ENCODE results near the gene TRABD2B. TPM values are rescaled to one million over a fixed set of nuclear protein-coding genes. Genes with fewer than 3 reads are reported as not detected.

Gene TRABD2B
- total RNA-seq, 1 donor from 2014 or later, result 0.92 TPM

DNA sequence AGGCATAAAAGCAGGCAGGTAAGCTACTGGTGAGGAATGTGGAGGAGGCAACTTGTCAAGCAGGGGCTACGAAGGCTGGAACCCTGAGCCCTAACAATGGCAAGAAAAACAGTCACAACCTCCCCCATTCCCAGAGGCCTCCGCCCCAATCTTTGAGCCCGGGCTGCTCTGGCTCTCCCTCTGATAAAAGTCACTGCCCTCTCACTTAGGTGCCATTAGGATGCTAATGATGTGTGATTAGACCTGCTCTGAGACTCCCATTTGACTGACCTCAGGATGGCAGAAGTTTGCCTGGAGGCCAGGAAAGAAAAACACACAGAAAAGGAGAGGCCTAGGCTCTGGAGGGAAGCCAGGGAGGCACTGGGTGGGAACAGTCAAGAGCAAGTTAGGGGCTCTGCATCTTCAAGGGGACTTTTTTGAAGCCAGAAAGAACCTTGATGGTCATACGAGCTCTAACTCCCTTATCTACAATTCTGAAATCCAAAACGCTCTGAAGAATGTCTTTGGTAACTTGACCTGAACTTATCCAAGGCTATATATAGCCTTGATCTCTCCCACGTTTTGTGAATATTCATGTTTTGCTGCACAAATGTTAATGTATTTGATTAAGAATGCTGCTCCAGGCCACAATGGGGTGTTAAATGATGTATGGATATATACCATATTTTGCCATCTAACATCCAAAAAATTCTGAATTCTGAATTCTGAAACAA lies 98.9 kb downstream of the TRABD2B start:
- intact Hi-C loops (cut with micrococcal nuclease), result no loop called here
- no peak for DNase-seq
- ATAC-seq, result no peak

DNA sequence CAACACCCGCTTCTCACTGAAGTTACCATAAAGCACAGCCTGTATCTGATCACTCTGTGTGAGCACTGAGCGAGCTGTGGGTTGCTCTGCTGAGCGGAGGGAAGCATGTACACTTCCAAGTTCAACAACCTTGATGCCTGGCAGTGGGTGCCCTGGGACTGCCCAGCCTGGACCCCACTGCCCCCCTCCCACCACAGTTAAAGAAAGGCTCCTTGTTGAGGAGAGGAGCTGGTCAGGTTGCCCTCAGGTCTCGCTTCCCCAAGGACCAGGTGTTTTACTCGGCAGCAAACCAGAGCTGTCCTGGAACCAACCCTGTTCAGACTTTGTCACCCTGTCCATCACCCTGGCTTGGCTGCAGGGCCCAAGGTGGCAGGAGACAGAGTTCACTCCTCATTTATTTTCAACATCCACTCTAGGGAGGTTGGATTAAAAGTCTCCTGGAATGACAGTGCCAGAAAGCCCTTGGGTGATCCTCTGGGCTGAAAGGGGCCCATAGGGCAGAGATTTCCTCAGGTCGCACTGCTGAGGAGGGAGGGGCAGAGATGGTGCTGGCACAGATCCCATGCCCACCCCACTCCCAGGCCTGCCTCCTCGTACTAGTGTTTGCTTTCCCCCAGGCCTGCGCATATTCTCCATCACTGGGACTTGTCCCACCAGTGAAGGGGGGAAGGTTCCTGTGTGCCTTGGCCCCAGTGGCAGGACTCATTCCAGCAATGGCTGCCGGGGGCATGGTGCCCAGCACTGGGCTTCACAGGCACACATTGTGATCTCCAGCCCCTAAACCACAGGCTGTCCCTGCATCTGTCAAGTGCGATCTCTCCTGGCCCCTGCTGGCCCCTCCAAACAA lies 101.7 kb downstream of the TRABD2B start:
- intact Hi-C loops (cut with micrococcal nuclease), result no loop called here
- ATAC-seq (no peak), DNase-seq (no peak)

DNA sequence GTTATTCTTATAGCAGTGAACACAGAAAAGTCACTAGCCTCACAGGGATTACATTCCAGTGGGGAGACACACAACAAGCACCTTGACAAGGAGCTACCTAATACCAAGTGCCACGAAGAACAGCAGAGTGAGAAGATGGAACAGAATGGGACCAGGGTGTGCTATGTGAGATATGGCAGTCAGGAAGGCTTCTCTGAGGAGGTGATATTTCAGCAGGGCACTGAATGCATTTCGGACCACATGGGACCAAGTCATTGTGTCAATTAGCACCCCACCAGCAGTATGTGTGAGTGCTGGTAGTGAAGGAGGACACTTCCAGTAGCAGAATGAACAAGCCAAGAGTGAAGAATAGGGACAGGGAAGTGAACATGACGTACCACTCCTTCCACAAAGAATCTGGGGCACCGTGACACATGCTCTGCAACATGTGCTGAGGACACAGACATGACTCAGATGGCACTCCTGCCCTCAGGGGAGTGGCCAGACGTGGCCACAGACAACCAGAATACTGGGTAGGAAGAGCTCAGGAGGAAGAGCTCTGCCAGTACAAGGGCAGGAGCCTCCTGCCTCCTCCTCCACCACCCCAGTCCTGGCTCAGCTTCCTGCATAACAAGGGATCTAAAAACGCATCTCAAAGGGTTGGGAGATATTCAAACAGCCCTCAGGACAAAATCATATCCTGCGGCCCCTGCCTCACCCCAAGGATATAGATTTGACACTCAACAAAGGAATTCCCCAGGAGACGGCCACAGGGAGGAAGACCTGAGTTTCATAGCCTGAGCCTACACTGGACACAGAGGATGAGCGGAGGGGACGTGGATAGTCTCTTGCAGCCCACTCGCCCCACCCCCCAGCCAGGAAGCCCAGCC lies 102.5 kb downstream of the TRABD2B start:
- ATAC-seq (peak; percentile 39), DNase-seq (no peak)
- intact Hi-C loops (cut with micrococcal nuclease), result no loop called here

DNA sequence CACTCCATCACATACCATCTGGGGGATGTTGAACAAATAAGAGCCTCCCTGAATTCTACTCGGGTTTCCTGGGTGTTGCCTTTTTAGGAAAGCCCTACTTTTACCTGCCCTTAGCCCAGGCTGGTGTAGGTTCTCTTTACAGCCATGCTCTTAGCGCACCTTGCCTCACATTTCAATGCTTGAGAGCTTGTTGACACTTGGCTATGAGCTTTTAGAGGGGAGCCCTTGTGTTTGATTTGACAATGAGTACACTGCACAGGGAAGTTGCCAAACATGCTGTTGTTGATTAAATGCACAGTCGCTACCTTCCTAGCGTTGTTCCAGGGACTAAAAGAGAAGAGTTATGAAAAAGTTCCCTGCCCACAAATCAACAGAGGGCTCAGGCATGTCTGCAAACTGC lies 103.8 kb downstream of the TRABD2B start:
- no peak for DNase-seq
- intact Hi-C loops (cut with micrococcal nuclease), result no loop called here
- ATAC-seq, result no peak

DNA sequence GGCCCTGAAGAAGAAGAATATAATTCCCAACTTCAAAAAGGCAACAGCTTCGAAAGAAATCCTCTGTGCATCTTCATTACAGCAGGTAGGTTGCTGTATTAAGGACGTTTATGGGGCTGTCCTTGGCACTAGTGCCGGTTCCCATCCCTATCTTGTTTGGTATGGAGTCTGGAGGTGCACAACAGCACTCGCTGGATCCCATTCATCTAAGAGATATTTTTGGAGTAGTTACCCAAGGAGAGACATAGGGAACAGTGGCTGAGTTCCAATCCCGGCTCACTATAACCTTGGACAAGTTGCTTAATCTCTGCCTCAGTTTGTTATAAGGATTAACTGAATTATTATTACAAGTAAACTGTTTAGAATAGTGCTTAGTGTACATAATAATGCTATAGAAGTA lies 106.4 kb downstream of the TRABD2B start:
- ATAC-seq (peak; percentile 77), DNase-seq (no peak)
- intact Hi-C loops (cut with micrococcal nuclease), result no loop called here

- intact Hi-C loops (cut with micrococcal nuclease), result no loop called here
- ATAC-seq (no peak), DNase-seq (no peak)
Observed at GRCh38 chr1:47888294-47888629, 108.9 kb downstream of the TRABD2B start.

- intact Hi-C loops (cut with micrococcal nuclease), result no loop called here
- DNase-seq (no peak), ATAC-seq (no peak)
Observed at GRCh38 chr1:47887475-47888293, 109.5 kb downstream of the TRABD2B start.

DNA sequence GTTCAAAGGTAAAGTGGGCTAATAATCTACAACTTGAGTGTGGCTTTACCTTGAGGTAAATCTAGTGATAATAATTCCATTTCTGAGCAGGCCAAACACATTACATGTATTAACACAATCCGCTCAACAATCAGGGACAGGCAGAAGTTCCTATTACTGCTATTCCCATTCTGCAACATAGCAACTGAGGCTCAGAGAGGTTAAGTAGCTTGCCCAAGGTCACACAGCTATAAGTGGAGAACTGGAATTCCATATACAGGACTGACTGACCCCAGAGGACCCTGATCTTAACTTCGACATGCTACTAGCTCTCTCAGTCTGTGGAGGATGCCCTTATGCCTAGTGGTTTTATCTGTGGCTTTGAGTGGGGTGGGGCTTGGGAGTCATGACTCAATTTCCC lies 110.1 kb downstream of the TRABD2B start:
- ATAC-seq (no peak), DNase-seq (no peak)
- intact Hi-C loops (cut with micrococcal nuclease), result no loop called here

DNA sequence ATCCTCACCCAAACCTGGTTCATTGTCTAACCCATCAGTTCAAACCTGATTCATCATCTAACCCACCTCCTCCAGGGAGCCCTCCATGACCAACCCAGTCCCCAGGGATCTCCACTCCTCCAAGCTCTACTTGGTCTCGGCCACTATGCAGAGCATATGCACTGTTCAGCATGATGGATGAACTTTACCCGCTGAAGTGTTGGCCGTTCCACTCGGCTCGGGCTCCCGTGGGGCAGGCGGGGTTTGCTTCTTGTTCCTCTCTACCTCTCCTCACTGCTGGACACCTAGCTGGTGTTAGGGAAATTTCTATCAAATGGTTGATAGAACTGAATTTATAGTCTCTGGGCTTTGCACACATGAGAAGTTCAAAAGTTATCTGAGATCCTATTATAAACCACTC lies 111.0 kb downstream of the TRABD2B start:
- ATAC-seq, result no peak
- intact Hi-C loops (cut with micrococcal nuclease), result no loop called here
- DNase-seq, result no peak

DNA sequence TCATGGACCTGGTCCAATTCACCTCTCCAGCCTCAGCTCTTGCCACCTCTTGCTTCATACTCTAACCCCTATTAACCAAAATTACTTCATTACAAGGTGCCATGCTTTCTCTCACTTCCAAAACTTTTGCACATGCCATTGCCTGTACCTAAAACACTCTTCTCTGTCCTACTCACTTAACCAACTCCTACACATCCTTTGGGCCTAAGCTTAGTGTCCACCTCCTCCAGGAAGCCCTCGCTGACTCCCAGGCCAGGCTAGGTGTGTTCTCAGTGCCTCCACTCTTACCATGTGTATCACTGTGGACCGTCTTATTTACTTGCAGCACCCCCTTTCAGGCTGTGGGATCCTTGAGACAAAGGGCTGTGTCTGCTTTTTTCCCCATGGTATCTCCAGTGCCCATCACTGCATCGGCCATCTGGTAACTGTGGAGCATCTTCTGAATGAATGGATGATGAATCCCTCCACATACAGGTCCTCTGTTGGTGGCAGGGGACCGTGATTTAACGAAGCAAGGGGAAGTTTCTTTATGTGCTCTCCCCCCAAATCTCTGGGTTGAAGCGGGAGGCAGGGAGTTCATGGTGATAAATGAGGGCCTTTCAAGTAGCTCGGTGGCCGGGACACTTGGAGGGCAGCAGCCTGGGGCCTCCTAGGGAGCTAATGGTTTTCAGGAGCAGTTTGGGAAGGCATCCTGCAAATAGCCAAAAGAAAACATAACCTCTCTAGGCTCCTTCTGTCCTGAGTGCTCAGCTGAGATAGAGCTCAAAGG lies 111.9 kb downstream of the TRABD2B start:
- intact Hi-C loops (cut with micrococcal nuclease), result no loop called here
- no peak for DNase-seq
- ATAC-seq, result no peak

DNA sequence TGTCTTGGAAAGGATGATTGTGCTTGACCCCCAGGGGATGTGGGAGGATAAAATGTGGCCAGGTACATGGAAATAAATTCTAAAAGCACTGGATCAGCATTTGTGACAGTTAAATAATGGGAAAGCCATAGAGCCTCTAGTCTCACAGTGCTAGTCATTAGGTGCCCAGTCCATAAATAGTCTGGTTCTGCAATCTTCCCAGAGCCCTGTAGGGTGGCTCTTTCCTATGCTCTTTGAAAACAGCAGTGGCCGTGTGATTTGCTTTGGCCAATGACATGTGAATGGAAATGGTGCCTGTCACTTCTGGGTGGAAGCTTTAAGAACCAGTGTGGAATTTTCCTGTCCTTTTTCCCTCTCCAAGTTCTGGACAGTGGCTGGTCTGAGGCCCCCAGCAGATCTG lies 113.2 kb downstream of the TRABD2B start:
- ATAC-seq (no peak), DNase-seq (no peak)
- intact Hi-C loops (cut with micrococcal nuclease), result no loop called here

GRCh38 chr1:47881505-47882442 lies 115.4 kb downstream of the TRABD2B start:
- intact Hi-C loops (cut with micrococcal nuclease), result no loop called here
- no peak for DNase-seq
- ATAC-seq, result no peak

DNA sequence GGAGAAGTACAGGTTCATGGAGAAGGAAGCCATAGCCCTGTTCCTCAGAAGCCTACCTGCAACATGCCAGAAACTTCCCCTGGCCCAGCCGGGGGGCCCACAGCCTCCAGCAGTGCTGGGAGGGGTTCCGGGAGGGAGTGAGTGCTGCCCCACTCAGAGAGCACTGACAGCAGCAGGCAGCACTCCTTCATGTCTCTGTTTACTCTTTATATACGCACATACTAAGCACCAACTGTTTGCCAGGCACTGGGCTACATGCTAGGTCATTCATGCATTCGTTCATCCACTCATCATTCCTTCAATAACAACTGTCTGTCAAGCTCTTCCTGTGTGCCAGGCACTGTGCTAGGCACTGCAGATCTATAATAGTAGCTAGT lies 120.6 kb downstream of the TRABD2B start:
- no peak for ATAC-seq
- no peak for DNase-seq
- intact Hi-C loops (cut with micrococcal nuclease), result no loop called here

DNA sequence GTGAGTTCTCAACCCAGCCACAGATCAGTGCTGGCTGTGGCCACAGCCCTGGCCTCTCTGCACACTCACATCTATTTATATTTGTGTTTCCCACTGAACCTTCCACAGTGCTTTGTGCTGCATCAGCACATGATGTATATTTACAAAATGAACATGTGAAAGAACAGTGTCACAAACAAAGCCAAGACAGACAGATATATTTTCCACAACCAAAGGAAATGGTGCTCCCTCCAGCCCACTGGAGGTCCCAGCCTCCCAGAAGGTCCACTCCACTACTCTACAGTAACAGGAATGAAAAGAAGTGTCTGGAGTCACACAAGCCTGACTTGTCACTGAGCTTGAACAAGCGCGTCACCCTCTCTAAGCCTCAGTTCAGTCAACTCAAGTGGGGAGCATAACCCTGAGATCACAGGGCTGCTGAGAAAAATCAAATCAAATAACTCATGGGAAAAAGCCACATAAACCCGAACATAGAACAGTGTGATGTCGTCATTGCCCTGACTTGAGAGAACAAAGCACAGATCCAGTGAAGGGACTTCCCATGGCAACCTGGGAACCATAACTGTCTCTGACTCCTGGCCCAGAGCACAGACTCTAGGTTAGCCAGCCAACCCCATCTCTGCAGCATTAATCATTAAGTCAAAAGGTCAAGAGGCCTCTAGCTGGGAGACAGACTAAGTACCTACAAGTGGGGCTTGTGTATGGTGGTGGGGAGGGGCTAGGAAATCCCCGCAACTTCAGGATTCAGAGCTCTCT lies 121.2 kb downstream of the TRABD2B start:
- peak; percentile 63 for ATAC-seq
- intact Hi-C loops (cut with micrococcal nuclease), result no loop called here
- no peak for DNase-seq

DNA sequence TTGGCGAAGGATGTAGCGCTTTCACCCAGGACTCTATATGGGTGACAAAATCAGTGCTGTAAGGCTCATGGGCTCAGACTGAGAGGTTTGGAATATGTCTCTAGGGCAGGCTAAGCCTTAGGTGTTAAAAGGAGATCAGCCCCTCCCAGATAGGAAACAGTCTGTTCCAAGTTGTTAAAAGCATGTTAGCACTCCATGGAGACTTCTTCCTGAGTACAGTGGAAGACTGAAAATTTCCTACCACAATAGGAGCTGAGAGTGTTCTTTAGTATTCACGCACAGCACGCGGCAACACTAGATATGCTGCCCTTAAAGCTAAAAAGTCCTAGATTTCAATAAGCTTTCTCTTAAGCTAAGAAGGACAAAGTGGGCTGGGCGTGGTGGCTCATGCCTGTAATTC lies 122.1 kb downstream of the TRABD2B start:
- no peak for ATAC-seq
- intact Hi-C loops (cut with micrococcal nuclease), result no loop called here
- DNase-seq, result no peak

GRCh38 chr1:47873337-47873736 lies 123.8 kb downstream of the TRABD2B start:
- no peak for ATAC-seq
- intact Hi-C loops (cut with micrococcal nuclease), result no loop called here
- DNase-seq, result no peak

DNA sequence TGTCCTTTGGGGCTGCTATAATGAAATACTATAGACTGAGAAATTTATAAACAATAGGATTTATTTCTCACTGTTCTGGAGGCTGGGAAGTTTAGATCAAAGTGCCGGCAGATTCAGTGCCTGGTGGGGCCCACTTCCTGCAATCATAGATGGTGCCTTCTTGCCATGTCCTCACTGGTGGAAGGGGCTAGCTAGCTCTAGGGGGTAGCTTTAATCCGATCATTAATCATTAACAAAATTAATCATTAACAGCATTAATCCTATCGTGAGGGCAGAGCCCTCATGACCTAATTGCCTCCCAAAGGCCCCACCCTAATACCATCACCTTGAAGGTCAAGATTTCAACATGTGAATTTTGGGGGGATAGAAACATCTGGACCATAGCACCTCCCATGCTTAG lies 124.3 kb downstream of the TRABD2B start:
- ATAC-seq (no peak), DNase-seq (no peak)
- intact Hi-C loops (cut with micrococcal nuclease), result no loop called here

Data from left ventricle myocardium superior (tissue), 1 donor.